Esophagus squamous epithelium (tissue), 5 donors: ENCODE data around the gene ANKRD44. TPM values are rescaled to one million over a fixed set of nuclear protein-coding genes. Genes with fewer than 3 reads are reported as not detected.

ENCODE experiments used
- DNase-seq: peaks from one replicate; lab custom pipeline; 2025; lab: John Stamatoyannopoulos, UW
- H3K27ac ChIP-seq, 4 donors: fragments of 200-600 bp; sonication (generic); one replicate each; pipeline ENCODE4 v1.5.1; 2016 to 2019; ENCODE audit warnings: mild to moderate bottlenecking in 1 of 4
- H3K27me3 ChIP-seq, 4 donors: fragments of 200-600 bp; sonication (generic); 1 replicate in 3 of 4; 2 replicates in 1 of 4; pipeline versions ENCODE4 v1.5.1 to v1.6.0; 2017 to 2021; ENCODE audit warnings: antibody characterized with exemption in 1 of 4
- H3K36me3 ChIP-seq, 3 donors: fragments of 200-600 bp; sonication (generic); one replicate each; pipeline ENCODE4 v1.5.1; 2016 to 2019
- H3K4me1 ChIP-seq, 3 donors: fragments of 200-600 bp; sonication (generic); one replicate each; pipeline ENCODE4 v1.5.1; 2017 to 2019
- H3K4me3 ChIP-seq, 4 donors: fragments of 200-600 bp; sonication (generic); 1 replicate in 3 of 4; 2 replicates in 1 of 4; pipeline ENCODE4 v1.5.1; 2016 to 2019; ENCODE audit warnings: mild to moderate bottlenecking in 2 of 4, moderate library complexity in 1 of 4
- H3K9me3 ChIP-seq, 3 donors: fragments of 200-600 bp; sonication (generic); one replicate each; pipeline ENCODE4 v1.5.1; 2016 to 2019
- POLR2A ChIP-seq, 4 donors: fragments of 450-650 bp; IDR thresholded peaks; one replicate each; pipeline ENCODE4 v1.6.1; 2017; ENCODE audit warnings: antibody characterized with exemption in 4 of 4, mild to moderate bottlenecking in 4 of 4, moderate library complexity in 3 of 4
- WGBS, 2 donors: methylation state at CpG; one replicate each; pipeline ENCODE4 v1.1.5; 2018; 5-methylcytosine and 5-hydroxymethylcytosine counted together
- intact Hi-C: fragments of 100-400 bp; cut with DNase I; formaldehyde crosslinking; loops from one replicate; pipeline ENCODE4 v1.15.0; 2022
- total RNA-seq, 4 donors: library from RNA; depleted of rRNA; stranded (reverse); fragments of >200 nt; gene quantifications; one replicate each; pipeline ENCODE4 v1.1.0, GENCODE V29; 2016
- TF ChIP-seq, protein P1 (sequence below), 6 experiments: fragments of 450-650 bp in 4 of 6; fragments of 200-600 bp in 2 of 6; sonication (generic) in 2 of 6; IDR thresholded peaks; one replicate each; pipeline ENCODE4 v1.5.1; 2016 to 2019; ENCODE audit warnings: antibody characterized with exemption in 6 of 6, mild to moderate bottlenecking in 4 of 6, moderate library complexity in 4 of 6
- donor health status: DM: yes; HTN: yes; CAD: no.

ANKRD44 gene
- total RNA-seq, 4 donors from 2014 or later = 4.5 to 54.0 (median 11.4) TPM

DNA sequence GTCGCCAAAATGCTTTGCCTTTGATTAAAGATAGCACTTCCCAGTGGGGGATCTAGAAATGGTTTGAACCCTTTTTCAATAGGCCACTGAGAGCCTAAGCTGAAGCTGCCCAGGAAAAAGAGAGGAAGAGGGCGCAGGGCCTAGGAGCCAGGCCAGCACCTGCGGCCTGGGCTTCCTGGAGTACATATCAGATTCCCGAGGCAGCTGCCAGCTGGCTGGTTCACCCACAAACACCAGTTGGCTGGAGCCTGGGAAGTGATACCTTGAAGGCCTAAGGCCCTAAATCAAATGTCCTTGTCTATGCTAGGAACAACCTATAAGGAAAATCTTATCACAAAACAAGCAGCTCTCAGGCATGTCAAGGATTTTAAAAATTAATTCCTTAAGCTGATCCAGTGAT is 37.1 kb downstream of the ANKRD44 start:
- intact Hi-C loops = no loop called here
- H3K27ac ChIP-seq = no peak overlapping the region
- H3K9me3 ChIP-seq = no peaks in the 10 kb centered on the region
- H3K36me3 ChIP-seq = no peaks in the 10 kb centered on the region
- peaks cover 7 to 26% (median 8%) of the 10 kb centered on the region in 3 donors for H3K4me1 ChIP-seq
- whole genome bisulfite sequencing, 2 donors = 16 to 51% methylated on average over 3 to 4 of the region's 4 CpGs
- TF ChIP-seq, protein P1, sequence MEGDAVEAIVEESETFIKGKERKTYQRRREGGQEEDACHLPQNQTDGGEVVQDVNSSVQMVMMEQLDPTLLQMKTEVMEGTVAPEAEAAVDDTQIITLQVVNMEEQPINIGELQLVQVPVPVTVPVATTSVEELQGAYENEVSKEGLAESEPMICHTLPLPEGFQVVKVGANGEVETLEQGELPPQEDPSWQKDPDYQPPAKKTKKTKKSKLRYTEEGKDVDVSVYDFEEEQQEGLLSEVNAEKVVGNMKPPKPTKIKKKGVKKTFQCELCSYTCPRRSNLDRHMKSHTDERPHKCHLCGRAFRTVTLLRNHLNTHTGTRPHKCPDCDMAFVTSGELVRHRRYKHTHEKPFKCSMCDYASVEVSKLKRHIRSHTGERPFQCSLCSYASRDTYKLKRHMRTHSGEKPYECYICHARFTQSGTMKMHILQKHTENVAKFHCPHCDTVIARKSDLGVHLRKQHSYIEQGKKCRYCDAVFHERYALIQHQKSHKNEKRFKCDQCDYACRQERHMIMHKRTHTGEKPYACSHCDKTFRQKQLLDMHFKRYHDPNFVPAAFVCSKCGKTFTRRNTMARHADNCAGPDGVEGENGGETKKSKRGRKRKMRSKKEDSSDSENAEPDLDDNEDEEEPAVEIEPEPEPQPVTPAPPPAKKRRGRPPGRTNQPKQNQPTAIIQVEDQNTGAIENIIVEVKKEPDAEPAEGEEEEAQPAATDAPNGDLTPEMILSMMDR (IDR thresholded peaks at IDR 0.05) = no peak
- no peak for TF ChIP-seq POLR2A (IDR thresholded peaks at IDR 0.05)
- no peak overlapping the region for H3K4me3 ChIP-seq
- no peaks in the 10 kb centered on the region for H3K27me3 ChIP-seq
- DNase-seq = no peak

DNA sequence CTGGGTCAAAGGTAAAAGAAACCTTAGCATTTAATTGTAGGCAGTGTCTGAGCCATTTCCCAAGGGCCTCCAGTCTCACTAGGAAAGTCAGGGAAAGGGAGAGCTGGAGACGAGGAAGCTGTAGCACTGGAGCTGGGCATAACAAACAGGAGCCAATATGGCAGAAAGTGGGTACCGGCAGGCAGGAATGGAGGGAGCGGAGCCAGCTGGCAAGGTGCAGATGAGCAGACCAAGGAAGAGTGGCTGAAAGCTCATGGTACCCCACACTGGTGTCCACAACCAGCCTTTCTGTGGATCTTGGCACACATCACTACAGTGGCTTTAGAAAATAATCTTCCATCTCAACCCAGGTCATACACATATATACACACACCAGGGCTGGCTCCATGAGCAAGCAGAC is 40.0 kb downstream of the ANKRD44 start:
- no peaks in the 10 kb centered on the region for H3K36me3 ChIP-seq
- H3K27me3 ChIP-seq = no peaks in the 10 kb centered on the region
- no peak overlapping the region for H3K4me3 ChIP-seq
- H3K9me3 ChIP-seq = no peaks in the 10 kb centered on the region
- H3K4me1 ChIP-seq = peaks cover 15 to 38% (median 16%) of the 10 kb centered on the region in 3 donors
- DNase-seq = no peak
- H3K27ac ChIP-seq = no peak overlapping the region
- WGBS, 2 donors = 92 to 95% methylated on average over 3 of the region's 3 CpGs
- intact Hi-C loops = no loop called here
- TF ChIP-seq, protein P1 (IDR thresholded peaks at IDR 0.05) = no peak
- TF ChIP-seq POLR2A (IDR thresholded peaks at IDR 0.05) = no peak

DNA sequence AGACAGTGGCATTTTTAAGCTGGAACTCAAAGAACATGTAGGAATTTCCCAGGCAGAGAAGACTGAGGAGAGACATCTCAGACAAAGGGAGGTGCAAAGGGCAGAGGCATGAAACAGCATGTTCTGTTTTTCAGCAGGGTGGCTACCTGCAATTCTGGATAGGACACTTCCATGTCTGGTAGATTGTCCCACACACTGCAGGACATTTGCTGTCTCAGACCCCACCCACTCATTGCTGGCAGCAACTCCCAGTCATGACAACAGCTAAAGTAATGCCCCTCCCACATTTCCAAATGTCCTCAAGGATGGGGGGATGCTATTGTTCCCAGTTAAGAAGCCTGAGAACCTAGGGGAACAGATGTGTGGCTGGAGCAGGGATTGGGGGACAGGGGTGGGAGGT is 40.8 kb downstream of the ANKRD44 start:
- Histone ChIP-seq H3K4me3 (no peak overlapping the region), H3K36me3 (no peaks in the 10 kb centered on the region), H3K4me1 (peaks cover 15 to 38% (median 16%) of the 10 kb centered on the region in 3 donors), H3K27me3 (no peaks in the 10 kb centered on the region), H3K9me3 (no peaks in the 10 kb centered on the region), H3K27ac (no peak overlapping the region)
- TF ChIP-seq, protein P1 (IDR thresholded peaks at IDR 0.05) = no peak
- TF ChIP-seq POLR2A (IDR thresholded peaks at IDR 0.05) = no peak
- intact Hi-C loops = no loop called here
- no peak for DNase-seq

DNA sequence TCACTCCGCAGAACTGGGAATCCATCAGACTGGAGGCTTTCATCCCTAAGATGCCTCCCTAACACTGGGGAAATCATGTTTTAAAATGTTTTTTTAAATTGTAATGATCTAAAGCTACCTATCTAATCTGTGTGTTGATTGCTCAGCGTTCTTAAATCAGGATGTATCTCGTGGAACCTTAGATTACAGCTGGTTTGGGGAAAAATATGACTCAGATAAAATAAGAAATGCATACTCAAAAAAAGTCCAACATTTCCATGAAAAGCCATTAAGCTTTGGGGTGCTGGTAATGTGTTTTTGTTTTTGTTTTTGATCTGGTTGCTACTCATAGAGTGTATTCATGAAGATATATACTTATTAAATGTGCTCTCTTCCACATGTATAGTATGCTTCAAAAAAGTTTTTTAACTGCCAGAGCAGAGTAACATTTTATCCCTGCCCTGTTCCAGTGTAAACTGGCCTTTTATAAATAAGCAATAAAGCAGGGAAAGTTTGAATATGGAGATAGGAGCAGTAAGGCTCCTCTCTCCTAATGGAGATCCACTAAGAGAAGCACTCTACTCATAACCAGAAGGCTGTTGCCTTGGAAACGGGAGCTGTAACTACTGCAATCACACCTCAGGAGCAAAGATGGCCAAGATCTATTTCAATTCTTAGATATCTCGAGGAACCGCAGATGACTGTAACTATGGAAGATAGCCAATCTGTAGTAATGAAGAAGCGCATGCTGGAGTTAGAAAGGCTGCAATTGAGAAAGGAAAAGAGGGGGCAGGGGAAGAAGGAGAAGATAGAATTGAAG is 41.6 kb downstream of the ANKRD44 start:
- TF ChIP-seq, protein P1 (IDR thresholded peaks at IDR 0.05) = no peak
- TF ChIP-seq POLR2A (IDR thresholded peaks at IDR 0.05) = no peak
- Histone ChIP-seq H3K27ac (no peak overlapping the region), H3K9me3 (no peaks in the 10 kb centered on the region), H3K4me1 (peaks cover 15 to 42% (median 16%) of the 10 kb centered on the region in 3 donors), H3K27me3 (no peaks in the 10 kb centered on the region), H3K4me3 (no peak overlapping the region), H3K36me3 (no peaks in the 10 kb centered on the region)
- DNase-seq = no peak
- 61 to 79% methylated on average over 7 of the region's 7 CpGs for WGBS, 2 donors
- intact Hi-C loops = no loop called here

DNA sequence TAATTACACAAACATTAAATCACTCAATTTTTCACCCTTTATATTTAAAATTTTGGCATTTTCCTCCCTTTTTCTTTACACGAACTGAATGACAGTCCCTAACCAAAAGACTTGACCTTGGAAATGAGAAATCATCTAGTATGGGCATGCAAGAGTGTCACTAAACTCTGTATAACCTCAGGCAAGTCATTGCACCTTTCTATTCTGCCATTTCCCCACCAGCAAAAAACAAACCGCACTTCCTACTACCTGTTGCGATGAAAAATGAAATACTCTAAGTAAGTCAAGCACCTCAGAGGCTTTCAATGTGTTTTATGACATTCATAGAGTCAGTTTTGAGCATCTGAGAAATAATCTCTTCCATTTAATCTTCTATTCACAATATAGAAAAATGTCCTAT is 44.1 kb downstream of the ANKRD44 start:
- H3K4me3 ChIP-seq = no peak overlapping the region
- H3K27me3 ChIP-seq = no peaks in the 10 kb centered on the region
- DNase-seq = no peak
- H3K36me3 ChIP-seq = no peaks in the 10 kb centered on the region
- TF ChIP-seq, protein P1 (IDR thresholded peaks at IDR 0.05) = no peak
- no peak for TF ChIP-seq POLR2A (IDR thresholded peaks at IDR 0.05)
- H3K9me3 ChIP-seq = no peaks in the 10 kb centered on the region
- H3K4me1 ChIP-seq = peaks cover 15 to 45% (median 16%) of the 10 kb centered on the region in 3 donors
- intact Hi-C loops = no loop called here
- WGBS, 2 donors = 18 to 38% methylated on average over 3 of the region's 3 CpGs
- no peak overlapping the region for H3K27ac ChIP-seq
